PC-3 (cell line): ENCODE results near the gene BCL11A. TPM values are rescaled to one million over a fixed set of nuclear protein-coding genes. Genes with fewer than 3 reads are reported as not detected.

Experiments used
- ATAC-seq: fragments of 200-7000 bp; cut with Tn5 transposase; 2 replicates; pipeline ENCODE4 v1.9.1; 2020; ENCODE audit warnings: mild to moderate bottlenecking, moderate library complexity
- BruUV-seq: library from RNA; stranded (reverse); fragments of 400-500 nt; replicated peaks from 2 replicates; lab custom pipeline; 2021; lab: Mats Ljungman, UMichigan
- CTCF ChIA-PET: fragments of 300-600 bp; sonication (Branson Sonifier 250); formaldehyde crosslinking; loops from one replicate; lab custom pipeline; 2022; ENCODE audit warnings: antibody characterized with exemption; lab: Charles Lee
- POLR2A ChIA-PET: fragments of 300-600 bp; sonication (Branson Sonifier 250); formaldehyde crosslinking; loops from one replicate; lab custom pipeline; 2022; ENCODE audit warnings: antibody characterized with exemption; ENCODE audit not compliant: unreplicated experiment; lab: Charles Lee
- DNase-seq: peaks from one replicate; pipeline ENCODE4 v3.0.0-alpha.2; 2015
- H2AFZ ChIP-seq: fragments of 300-600 bp; sonication (generic); 2 replicates; pipeline ENCODE4 v1.6.0; 2016; ENCODE audit warnings: antibody characterized with exemption, low read length
- H3F3A ChIP-seq: fragments of 300-600 bp; sonication (generic); one replicate; pipeline ENCODE4 v1.6.0; 2017; ENCODE audit warnings: antibody characterized with exemption, low read length, control low read depth, mild to moderate bottlenecking; ENCODE audit not compliant: unreplicated experiment
- H3K27ac ChIP-seq: fragments of 300-600 bp; sonication (generic); 2 replicates; pipeline ENCODE4 v1.5.1; 2016; ENCODE audit warnings: mild to moderate bottlenecking, low read length
- H3K27me3 ChIP-seq: fragments of 300-600 bp; sonication (generic); 2 replicates; pipeline ENCODE4 v1.6.1; 2016; ENCODE audit warnings: low read length, mixed read lengths
- H3K36me3 ChIP-seq: fragments of 300-600 bp; sonication (generic); 2 replicates; pipeline ENCODE4 v1.6.1; 2016; ENCODE audit warnings: low read depth, mixed run types, low read length, mixed read lengths
- H3K4me1 ChIP-seq: fragments of 300-600 bp; sonication (generic); 2 replicates; pipeline ENCODE4 v1.5.1; 2016; ENCODE audit warnings: low read length; ENCODE audit not compliant: insufficient read depth
- H3K4me2 ChIP-seq: fragments of 300-600 bp; sonication (generic); 2 replicates; pipeline ENCODE4 v1.6.0; 2016; ENCODE audit warnings: low read length
- H3K4me3 ChIP-seq: fragments of 300-600 bp; sonication (generic); 2 replicates; pipeline ENCODE4 v1.5.1; 2016; ENCODE audit warnings: mild to moderate bottlenecking, low read length, mixed read lengths
- H3K79me2 ChIP-seq: fragments of 300-600 bp; sonication (generic); 2 replicates; pipeline ENCODE4 v1.6.1; 2017; ENCODE audit warnings: low read length, mixed read lengths
- H3K9ac ChIP-seq: fragments of 300-600 bp; sonication (generic); 2 replicates; pipeline ENCODE4 v1.6.0; 2016; ENCODE audit warnings: mild to moderate bottlenecking, low read length
- H3K9me2 ChIP-seq: fragments of 300-600 bp; sonication (generic); replicated peaks from 2 replicates; pipeline ENCODE4 v1.6.1; 2016; ENCODE audit warnings: mixed run types, low read length, mixed read lengths
- H3K9me3 ChIP-seq: fragments of 300-600 bp; sonication (generic); 2 replicates; pipeline ENCODE4 v1.6.1; 2016; ENCODE audit warnings: low read length, mixed read lengths
- H4K20me1 ChIP-seq: fragments of 300-600 bp; sonication (generic); 2 replicates; pipeline ENCODE4 v1.6.1; 2016; ENCODE audit warnings: low read length, mixed read lengths
- CTCF ChIP-seq: fragments of 300-600 bp; sonication (generic); conservative IDR thresholded peaks from 2 replicates; pipeline ENCODE4 v1.5.1; 2017; ENCODE audit warnings: antibody characterized with exemption, low read depth, mild to moderate bottlenecking, low read length
- EZH2 ChIP-seq: fragments of 300-600 bp; sonication (generic); IDR thresholded peaks from one replicate; pipeline ENCODE4 v1.6.1; 2017; ENCODE audit warnings: antibody characterized with exemption, mild to moderate bottlenecking, low read length; ENCODE audit not compliant: unreplicated experiment
- EZH2phosphoT487 ChIP-seq: fragments of 300-600 bp; sonication (generic); IDR thresholded peaks from 2 replicates; pipeline ENCODE4 v1.6.1; 2018; ENCODE audit warnings: mild to moderate bottlenecking, antibody characterized with exemption, low read length, borderline replicate concordance
- intact Hi-C: fragments of 100-400 bp; cut with micrococcal nuclease; formaldehyde crosslinking; loops from 2 replicates; pipeline ENCODE4 v1.9.0; 2023
- total RNA-seq: library from RNA; depleted of rRNA; stranded (reverse); fragments of >200 nt; gene quantifications from 2 replicates; pipeline ENCODE4 v1.2.3, GENCODE V29; 2014

BCL11A gene
- total RNA-seq, 1 experiment from 2014 or later: 4.6 TPM

GRCh38 chr2:60465736-60466135, 87.7 kb downstream of the BCL11A start:
- ChIA-PET CTCF (no interaction called here), POLR2A (no interaction called here)
- no peaks in the 10 kb centered on the region for H3F3A ChIP-seq
- H3K4me2 ChIP-seq: no peak overlapping the region
- no peak overlapping the region for H2AFZ ChIP-seq
- H3K79me2 ChIP-seq: no peaks in the 10 kb centered on the region
- no peaks in the 10 kb centered on the region for H4K20me1 ChIP-seq
- DNase-seq (no peak), ATAC-seq (peak; percentile 29; the same call in 1 of the 2 replicates)
- H3K36me3 ChIP-seq: no peaks in the 10 kb centered on the region
- no TSS peak for BruUV-seq
- no peak overlapping the region for H3K4me3 ChIP-seq
- intact Hi-C loops: no loop called here
- H3K4me1 ChIP-seq: peaks cover 10% of the 10 kb centered on the region
- TF ChIP-seq EZH2: no peak
- no peak overlapping the region for H3K9ac ChIP-seq
- no peaks in the 10 kb centered on the region for H3K9me3 ChIP-seq
- no peaks in the 10 kb centered on the region for H3K27me3 ChIP-seq
- H3K27ac ChIP-seq: no peak overlapping the region
- H3K9me2 ChIP-seq: no peaks in the 10 kb centered on the region

- H4K20me1 ChIP-seq: no peaks in the 10 kb centered on the region
- ATAC-seq (no peak), DNase-seq (no peak)
- BruUV-seq: no TSS peak
- no peak overlapping the region for H2AFZ ChIP-seq
- CTCF ChIA-PET: interaction anchor here (0.6 kb wide), 1 partner anchor 120 kb away, joined by 7 read pairs; no protein-coding TSS in a partner anchor
- H3K9ac ChIP-seq: no peak overlapping the region
- intact Hi-C loops: no loop called here
- no peaks in the 10 kb centered on the region for H3K36me3 ChIP-seq
- POLR2A ChIA-PET: no interaction called here
- no peaks in the 10 kb centered on the region for H3K27me3 ChIP-seq
- no peaks in the 10 kb centered on the region for H3F3A ChIP-seq
- no peaks in the 10 kb centered on the region for H3K9me3 ChIP-seq
- H3K4me3 ChIP-seq: no peak overlapping the region
- H3K9me2 ChIP-seq: no peaks in the 10 kb centered on the region
- H3K79me2 ChIP-seq: no peaks in the 10 kb centered on the region
- H3K4me2 ChIP-seq: no peak overlapping the region
- TF ChIP-seq CTCF (no peak), EZH2phosphoT487 (no peak)
- peaks cover 1% of the 10 kb centered on the region; the same call in 1 of the 2 replicates for H3K4me1 ChIP-seq
- H3K27ac ChIP-seq: no peak overlapping the region
Measured at GRCh38 chr2:60463249-60463648, 90.2 kb downstream of the BCL11A start.

GRCh38 chr2:60461421-60462108, 91.9 kb downstream of the BCL11A start:
- no peak for ATAC-seq
- intact Hi-C loops: no loop called here
- Histone ChIP-seq H3K79me2 (no peaks in the 10 kb centered on the region), H3K4me3 (no peak overlapping the region), H4K20me1 (no peaks in the 10 kb centered on the region), H3K9me2 (no peaks in the 10 kb centered on the region), H3K9me3 (no peaks in the 10 kb centered on the region), H3K4me2 (no peak overlapping the region), H3K27ac (no peak overlapping the region), H3F3A (no peaks in the 10 kb centered on the region), H3K36me3 (no peaks in the 10 kb centered on the region), H3K27me3 (no peaks in the 10 kb centered on the region), H3K9ac (no peak overlapping the region), H2AFZ (no peak overlapping the region), H3K4me1 (no peaks in the 10 kb centered on the region)
- no peak for TF ChIP-seq CTCF
- TF ChIP-seq EZH2phosphoT487: no peak
- no peak for TF ChIP-seq EZH2
- CTCF ChIA-PET: no interaction called here
- BruUV-seq: no TSS peak
- POLR2A ChIA-PET: no interaction called here
- no peak for DNase-seq
